HepG2 (cell line): Measurements from ENCODE around the gene DDX19B. TPM values are rescaled to one million over a fixed set of nuclear protein-coding genes. Genes with fewer than 3 reads are reported as not detected.

Experiments used
- BRCA1 ChIP-seq: sonication (generic); formaldehyde crosslinking; IDR thresholded peaks from 2 replicates; pipeline ENCODE4 v1.4.0; 2020; ENCODE audit warnings: missing genetic modification reagents
- CREB1 ChIP-seq, 2 experiments: fragments of 450-650 bp in 1 of 2; IDR thresholded peaks; 2 replicates each; pipeline ENCODE4 v1.6.1; 2016 to 2017; ENCODE audit warnings: control low read depth in 1 of 2, mild to moderate bottlenecking in 1 of 2, missing compliant biosample characterization in 1 of 2, missing genetic modification characterization in 1 of 2
- FOXJ3 ChIP-seq: sonication (generic); formaldehyde crosslinking; IDR thresholded peaks from 2 replicates; pipeline ENCODE4 v1.4.0; 2020; ENCODE audit warnings: missing genetic modification reagents, mild to moderate bottlenecking, borderline replicate concordance
- GPN1 ChIP-seq: sonication (generic); formaldehyde crosslinking; IDR thresholded peaks from 2 replicates; pipeline ENCODE4 v1.5.1; 2020; ENCODE audit warnings: missing genetic modification reagents, borderline replicate concordance
- HDAC1 ChIP-seq: sonication (generic); formaldehyde crosslinking; IDR thresholded peaks from 2 replicates; pipeline ENCODE4 v1.5.1; 2020; ENCODE audit warnings: mild to moderate bottlenecking, missing genetic modification reagents
- HNRNPK ChIP-seq: fragments of 200-400 bp; formaldehyde crosslinking; IDR thresholded peaks from 2 replicates; pipeline ENCODE4 v1.6.1; 2018; ENCODE audit warnings: low read length, low read depth, moderate library complexity, mild to moderate bottlenecking; ENCODE audit not compliant: poor library complexity, severe bottlenecking
- HOXA9 ChIP-seq: sonication (generic); formaldehyde crosslinking; IDR thresholded peaks from 2 replicates; pipeline ENCODE4 v1.8.1; 2022; ENCODE audit warnings: missing genetic modification reagents, mild to moderate bottlenecking, moderate library complexity, borderline replicate concordance
- KAT7 ChIP-seq: IDR thresholded peaks from 2 replicates; pipeline ENCODE4 v1.6.1; 2018; ENCODE audit warnings: borderline replicate concordance, missing compliant biosample characterization
- NBN ChIP-seq: fragments of 450-650 bp; conservative IDR thresholded peaks from 2 replicates; pipeline ENCODE4 v1.6.1; 2017
- NPAS2 ChIP-seq: sonication (generic); formaldehyde crosslinking; IDR thresholded peaks from 2 replicates; pipeline ENCODE4 v1.8.0; 2022; ENCODE audit warnings: mild to moderate bottlenecking, missing genetic modification reagents, borderline replicate concordance
- ONECUT2 ChIP-seq: sonication (generic); formaldehyde crosslinking; IDR thresholded peaks from 2 replicates; pipeline ENCODE4 v1.4.0; 2020; ENCODE audit warnings: missing genetic modification reagents
- PLRG1 ChIP-seq: fragments of 450-650 bp; conservative IDR thresholded peaks from 2 replicates; pipeline ENCODE4 v1.6.1; 2016
- POGZ ChIP-seq: sonication (generic); formaldehyde crosslinking; IDR thresholded peaks from 2 replicates; pipeline ENCODE4 v1.4.0; 2020; ENCODE audit warnings: mild to moderate bottlenecking, missing genetic modification reagents
- RCOR2 ChIP-seq: IDR thresholded peaks from 2 replicates; pipeline ENCODE4 v1.6.1; 2016; ENCODE audit warnings: missing biosample characterization, missing genetic modification reagents
- REST ChIP-seq, 2 experiments: IDR thresholded peaks; 2 replicates each; pipeline ENCODE4 v1.6.1; 2011 to 2012; ENCODE audit warnings: low read length in 2 of 2, borderline replicate concordance in 1 of 2, low read depth in 1 of 2, mild to moderate bottlenecking in 1 of 2, moderate library complexity in 1 of 2
- SMAD1 ChIP-seq: sonication (generic); formaldehyde crosslinking; IDR thresholded peaks from 2 replicates; pipeline ENCODE4 v1.4.0; 2020; ENCODE audit warnings: missing genetic modification reagents, low read depth, mild to moderate bottlenecking, borderline replicate concordance
- SP1 ChIP-seq, 2 experiments: fragments of 450-650 bp in 1 of 2; sonication (generic) in 1 of 2; formaldehyde crosslinking in 1 of 2; IDR thresholded peaks; 2 replicates each; pipeline versions ENCODE4 v1.4.0 to v1.6.1; 2016 to 2020; ENCODE audit warnings: missing genetic modification reagents in 1 of 2
- SRSF1 ChIP-seq: fragments of 200-400 bp; formaldehyde crosslinking; optimal IDR thresholded peaks from 2 replicates; pipeline ENCODE3; 2017; ENCODE audit warnings: mild to moderate bottlenecking, low read depth, low read length, moderate library complexity
- TBP ChIP-seq: sonication (generic); formaldehyde crosslinking; IDR thresholded peaks from 2 replicates; pipeline ENCODE4 v1.5.0; 2020; ENCODE audit warnings: missing genetic modification reagents
- ZBTB49 ChIP-seq: sonication (generic); formaldehyde crosslinking; IDR thresholded peaks from 2 replicates; pipeline ENCODE4 v1.4.0; 2020; ENCODE audit warnings: missing genetic modification reagents, borderline replicate concordance
- ZFP36L2 ChIP-seq: sonication (generic); formaldehyde crosslinking; IDR thresholded peaks from 2 replicates; pipeline ENCODE4 v1.4.0; 2020; ENCODE audit warnings: missing genetic modification reagents
- ZNF256 ChIP-seq: sonication (generic); formaldehyde crosslinking; conservative IDR thresholded peaks from 2 replicates; pipeline ENCODE4 v1.4.0; 2020; ENCODE audit warnings: missing genetic modification reagents
- ZNF614 ChIP-seq: IDR thresholded peaks from 2 replicates; pipeline ENCODE4 v1.6.1; 2018; ENCODE audit warnings: missing biosample characterization, missing genetic modification reagents, inconsistent platforms, borderline replicate concordance
- ZNF720 ChIP-seq: sonication (generic); formaldehyde crosslinking; IDR thresholded peaks from 2 replicates; pipeline ENCODE4 v1.4.0; 2020; ENCODE audit warnings: missing genetic modification reagents
- polyA plus RNA-seq, 8 experiments: library from polyadenylated mRNA; depleted of rRNA in 3 of 8; stranded (reverse) in 7 of 8; unstranded in 1 of 8; fragments of >200 nt; fragmentation: Illumina TruSeq in 4 of 8; extraction: Trizol in 4 of 8; gene quantifications; 2 replicates each; pipeline versions ENCODE4 v1.2.1 to v1.2.3, GENCODE V29; 2011 to 2016; ENCODE audit warnings: low read depth in 4 of 8, missing spikeins in 1 of 8, mixed read lengths in 1 of 8; ENCODE audit not compliant: insufficient read depth in 1 of 8
- total RNA-seq, 5 experiments: library from RNA; depleted of rRNA; stranded (reverse); fragments of >200 nt; fragmentation: Illumina TruSeq; extraction: Trizol; gene quantifications; 2 replicates each; pipeline ENCODE4 v1.2.3, GENCODE V29; 2016; ENCODE audit warnings: low read depth in 1 of 5

DDX19B gene
- total and polyA plus RNA-seq, 2 of the 13 experiments (the other 11 are each of a cell fraction or from before 2014, with no cell fraction given), result 36.2 to 40.0 TPM

- TF ChIP-seq SP1 (IDR thresholded peaks at IDR 0.05) (no peak), SP1 (CRISPR knock-in tag; IDR thresholded peaks at IDR 0.05) (peak; percentile 73), SMAD1 (CRISPR knock-in tag) (no peak; the same call in 1 of the 2 replicates), HOXA9 (0 out of 2 replicates have a peak, but pooled peaks have one; percentile 39), ZNF256 (CRISPR knock-in tag) (no peak; the same call in 1 of the 2 replicates), KAT7 (peak; percentile 98; the same call in 1 of the 2 replicates), REST (IDR thresholded peaks at IDR 0.05; ENCODE audit: borderline replicate concordance in 1 of 2, low read depth in 1 of 2, low read length in 2 of 2) (peak in 1 of 2 experiments; percentile 39; a peak in 1 of 4 replicates), HNRNPK (peak; percentile 96), BRCA1 (peak; percentile 89), TBP (CRISPR knock-in tag) (0 out of 2 replicates have a peak, but pooled peaks have one; percentile 73), FOXJ3 (CRISPR knock-in tag) (0 out of 2 replicates have a peak, but pooled peaks have one; percentile 30), RCOR2 (CRISPR knock-in tag) (no peak), ONECUT2 (no peak), ZFP36L2 (CRISPR knock-in tag) (0 out of 2 replicates have a peak, but pooled peaks have one; percentile 61), NPAS2 (CRISPR knock-in tag) (no peak), PLRG1 (no peak), ZBTB49 (CRISPR knock-in tag) (no peak), HDAC1 (CRISPR knock-in tag) (peak; percentile 95), GPN1 (CRISPR knock-in tag) (no peak), CREB1 (IDR thresholded peaks at IDR 0.05) (peak; percentile 92), CREB1 (CRISPR knock-in tag; IDR thresholded peaks at IDR 0.05) (peak; percentile 90), NBN (no peak), SRSF1 (peak; percentile 99), ZNF720 (CRISPR knock-in tag) (no peak), POGZ (CRISPR knock-in tag) (peak; percentile 68; the same call in 1 of the 2 replicates), ZNF614 (CRISPR knock-in tag) (no peak; the same call in 1 of the 2 replicates)
Measured at GRCh38 chr16:70289229-70290094, 9.5 kb upstream of the DDX19B start, which contains the start of gene AARS1 (continued).
